Measurements from ENCODE around the gene NFIA. TPM values are rescaled to one million over a fixed set of nuclear protein-coding genes. Genes with fewer than 3 reads are reported as not detected.

Gene NFIA
- total RNA-seq, 8 experiments from 2014 or later = 1.0 to 57.6 (median 9.2) TPM

- Histone ChIP-seq H3K27ac (peak overlapping the region in 1 of 2 donors; percentile 28), H3K4me1 (replicated peaks in 1 of 2) (peaks cover 23 to 27% of the 10 kb centered on the region in 2 donors), H3K4me3 (peak overlapping the region in 2 of 5 donors; percentile 18 to 77)
- in situ Hi-C loops (cut with MboI; ENCODE audit: low pct_unique_long_range_greater_than_20kb in 2 of 9, low sequenced_read_pairs in 9 of 9, unreplicated experiment in 9 of 9) = loop anchor here in 1 of 9 experiments (25.0 kb wide), 1 partner anchor 357 kb away; no protein-coding TSS in a partner anchor
- WGBS, 10 experiments = 0 to 27% (median 14%) methylated on average over 1 to 7 of the region's 7 CpGs
- no peak for ATAC-seq (replicated peaks in 6 of 8)
Measured at GRCh38 chr1:61080413-61081143, 1.8 kb upstream of the NFIA start.

DNA sequence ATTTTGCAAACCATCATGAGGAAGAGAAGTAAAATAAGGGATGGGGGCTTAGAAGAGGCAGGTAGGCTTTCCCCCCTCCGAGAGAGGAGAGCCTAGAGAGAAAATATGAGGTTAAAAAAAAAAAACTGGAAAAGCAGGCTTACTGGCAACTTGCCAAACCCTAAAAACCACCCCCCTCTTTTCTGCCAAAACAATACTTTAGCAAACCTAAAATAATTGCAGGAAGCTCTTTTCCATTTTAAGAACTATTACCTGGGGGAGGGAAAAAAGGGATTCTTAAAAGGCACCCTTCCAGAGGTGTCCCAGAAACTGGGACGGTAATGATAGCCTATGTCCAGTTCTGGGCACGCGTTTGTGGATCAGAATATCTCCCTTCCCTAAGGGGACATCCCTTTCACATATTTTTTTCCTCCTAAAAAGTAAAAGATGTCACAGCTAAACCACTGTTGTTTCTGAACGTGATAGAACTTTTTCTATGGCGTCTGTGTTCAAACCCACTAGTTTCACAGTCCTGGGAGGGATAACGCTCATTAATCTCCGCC lies 1.1 kb upstream of the NFIA start:
- WGBS, 10 experiments = 0 to 21% (median 3%) methylated on average over 1 to 8 of the region's 8 CpGs; no CpG with 5 or more reads in 2 of the 10 experiments
- ATAC-seq (replicated peaks in 6 of 8) = no peak
- Histone ChIP-seq H3K4me1 (replicated peaks in 1 of 2) (peaks cover 20 to 23% of the 10 kb centered on the region in 2 donors), H3K27ac (no peak overlapping the region), H3K4me3 (peak overlapping the region; percentile 56 to 77 (median 62))
- in situ Hi-C loops (cut with MboI; ENCODE audit: low pct_unique_long_range_greater_than_20kb in 2 of 9, low sequenced_read_pairs in 9 of 9, unreplicated experiment in 9 of 9) = loop anchor here in 1 of 9 experiments (25.0 kb wide), 1 partner anchor 356 kb away; no protein-coding TSS in a partner anchor

DNA sequence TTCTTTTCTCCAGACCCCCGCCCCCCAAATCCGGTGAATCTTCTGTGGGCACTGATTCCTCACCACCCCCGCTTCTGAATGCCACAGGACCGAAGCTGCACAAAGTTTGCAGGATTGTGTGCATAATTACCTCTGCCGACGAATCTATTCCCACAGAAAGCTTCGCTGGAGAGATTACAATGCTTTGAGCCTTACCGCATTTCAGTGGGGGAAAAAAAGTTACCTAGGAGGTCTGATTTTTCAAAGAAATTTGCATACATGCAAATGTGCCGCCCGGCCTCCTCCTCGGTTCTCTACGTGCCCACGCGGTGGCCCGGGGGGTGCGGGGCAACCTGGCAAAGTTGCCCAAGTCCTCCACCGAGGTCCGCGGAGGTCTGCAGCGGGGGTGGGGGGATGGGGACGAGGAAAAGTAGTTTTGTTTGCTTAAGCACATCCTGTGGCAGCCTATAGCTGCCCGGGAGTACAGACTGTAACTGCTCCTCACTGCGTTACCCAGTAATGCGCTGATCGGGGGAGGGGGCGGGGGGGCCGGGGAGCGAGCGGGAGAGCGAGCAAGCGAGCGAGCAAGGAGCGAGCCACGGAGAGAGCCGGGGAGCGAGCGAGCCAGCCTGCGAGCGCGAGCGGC lies 563 bp upstream of the NFIA start:
- in situ Hi-C loops (cut with MboI; ENCODE audit: low pct_unique_long_range_greater_than_20kb in 2 of 9, low sequenced_read_pairs in 9 of 9, unreplicated experiment in 9 of 9) = loop anchor here in 1 of 9 experiments (25.0 kb wide), 1 partner anchor 356 kb away; no protein-coding TSS in a partner anchor
- Histone ChIP-seq H3K4me1 (replicated peaks in 1 of 2) (peaks cover 20 to 22% of the 10 kb centered on the region in 2 donors), H3K27ac (peak overlapping the region in 1 of 2 donors; percentile 10), H3K4me3 (peak overlapping the region; percentile 56 to 77 (median 62))
- ATAC-seq (replicated peaks in 6 of 8) = peak in 7 of 8 experiments; percentile 2 to 45 (median 31)
- WGBS, 10 experiments = 0 to 13% (median 3%) methylated on average over 3 to 7 of the region's 41 CpGs; no CpG with 5 or more reads in 5 of the 10 experiments

GRCh38 chr1:61083013-61083806 lies 849 bp downstream of the NFIA start:
- peak overlapping the region; percentile 56 to 77 (median 62) for H3K4me3 ChIP-seq
- peaks cover 20% of the 10 kb centered on the region in 2 donors for H3K4me1 ChIP-seq (replicated peaks in 1 of 2)
- peak; percentile 11 to 45 (median 30) for ATAC-seq (replicated peaks in 6 of 8)
- in situ Hi-C loops (cut with MboI; ENCODE audit: low pct_unique_long_range_greater_than_20kb in 2 of 9, low sequenced_read_pairs in 9 of 9, unreplicated experiment in 9 of 9) = loop anchor here in 1 of 9 experiments (25.0 kb wide), 1 partner anchor 354 kb away; no protein-coding TSS in a partner anchor
- 0 to 2% (median 1%) methylated on average over 9 to 49 of the region's 105 CpGs; no CpG with 5 or more reads in 3 of the 10 experiments for WGBS, 10 experiments
- peak overlapping the region in 1 of 2 donors; percentile 62 for H3K27ac ChIP-seq

- in situ Hi-C loops (cut with MboI; ENCODE audit: low pct_unique_long_range_greater_than_20kb in 2 of 9, low sequenced_read_pairs in 9 of 9, unreplicated experiment in 9 of 9) = loop anchor here in 1 of 9 experiments (25.0 kb wide), 1 partner anchor 353 kb away; no protein-coding TSS in a partner anchor
- no peak for ATAC-seq (replicated peaks in 6 of 8)
- Histone ChIP-seq H3K4me1 (replicated peaks in 1 of 2) (peaks cover 13 to 17% of the 10 kb centered on the region in 2 donors), H3K4me3 (peak overlapping the region; percentile 56 to 77 (median 62)), H3K27ac (peak overlapping the region in 1 of 2 donors; percentile 62)
- 0 to 49% (median 27%) methylated on average over 4 to 9 of the region's 17 CpGs for WGBS, 10 experiments
Measured at GRCh38 chr1:61083807-61084440, 1.6 kb downstream of the NFIA start.

- peak overlapping the region in 3 of 5 donors; percentile 56 to 77 (median 62) for H3K4me3 ChIP-seq
- ATAC-seq (replicated peaks in 6 of 8) = no peak
- in situ Hi-C loops (cut with MboI; ENCODE audit: low pct_unique_long_range_greater_than_20kb in 2 of 9, low sequenced_read_pairs in 9 of 9, unreplicated experiment in 9 of 9) = loop anchor here in 1 of 9 experiments (25.0 kb wide), 1 partner anchor 353 kb away; no protein-coding TSS in a partner anchor
- 0 to 92% (median 61%) methylated on average over 2 to 5 of the region's 5 CpGs for WGBS, 10 experiments
- H3K4me1 ChIP-seq (replicated peaks in 1 of 2) = peaks cover 7 to 16% of the 10 kb centered on the region in 2 donors
- H3K27ac ChIP-seq = no peak overlapping the region
Measured at GRCh38 chr1:61084491-61085031, 2.2 kb downstream of the NFIA start.

- in situ Hi-C loops (cut with MboI; ENCODE audit: low pct_unique_long_range_greater_than_20kb in 2 of 9, low sequenced_read_pairs in 9 of 9, unreplicated experiment in 9 of 9) = loop anchor here in 1 of 9 experiments (25.0 kb wide), 1 partner anchor 352 kb away; no protein-coding TSS in a partner anchor
- no peak overlapping the region for H3K27ac ChIP-seq
- no peak for ATAC-seq (replicated peaks in 6 of 8)
- 24 to 91% (median 68%) methylated on average over 2 to 3 of the region's 3 CpGs for WGBS, 10 experiments
- H3K4me3 ChIP-seq = no peak overlapping the region
- peaks cover 4 to 10% of the 10 kb centered on the region in 2 donors for H3K4me1 ChIP-seq (replicated peaks in 1 of 2)
Measured at GRCh38 chr1:61085206-61085982, 3.0 kb downstream of the NFIA start.

DNA sequence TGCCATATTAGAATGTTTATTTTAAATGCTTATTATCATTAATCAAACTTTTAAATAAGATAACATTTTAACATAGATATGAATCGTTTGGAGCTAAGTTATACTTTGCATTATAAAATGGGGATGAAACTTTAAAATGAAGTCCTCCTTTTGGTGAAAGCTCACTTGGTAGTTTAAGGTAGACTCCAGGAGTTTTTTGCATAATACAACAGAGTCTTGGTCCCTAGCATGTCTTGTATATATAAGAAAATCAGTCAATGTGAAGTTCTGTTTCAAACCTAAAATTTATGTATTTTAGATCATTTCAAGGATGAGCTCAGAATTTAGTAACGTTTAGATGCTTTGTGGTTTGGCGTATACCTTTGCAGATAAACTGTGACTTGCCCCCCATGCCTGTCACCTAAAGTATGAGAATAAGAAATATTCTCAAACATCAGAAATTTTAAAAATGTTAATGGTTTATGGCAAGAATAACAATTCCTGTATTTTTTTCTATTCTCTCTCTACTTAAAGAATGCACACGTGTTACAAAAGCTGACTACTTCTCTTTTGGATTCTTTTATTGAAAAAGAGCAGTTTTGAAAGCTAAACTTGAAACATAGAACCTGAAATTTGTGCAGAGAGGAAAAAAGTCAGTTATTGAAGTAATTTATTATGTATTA lies 3.8 kb downstream of the NFIA start:
- WGBS, 10 experiments = 40 to 100% (median 65%) methylated on average over 1 to 4 of the region's 4 CpGs; no CpG with 5 or more reads in 1 of the 10 experiments
- no peak for ATAC-seq (replicated peaks in 6 of 8)
- H3K27ac ChIP-seq = no peak overlapping the region
- no peak overlapping the region for H3K4me3 ChIP-seq
- H3K4me1 ChIP-seq (replicated peaks in 1 of 2) = peaks cover 5% of the 10 kb centered on the region in 2 donors
- in situ Hi-C loops (cut with MboI; ENCODE audit: low pct_unique_long_range_greater_than_20kb in 2 of 9, low sequenced_read_pairs in 9 of 9, unreplicated experiment in 9 of 9) = loop anchor here in 1 of 9 experiments (25.0 kb wide), 1 partner anchor 351 kb away; no protein-coding TSS in a partner anchor

- ATAC-seq (replicated peaks in 6 of 8) = no peak
- in situ Hi-C loops (cut with MboI; ENCODE audit: low pct_unique_long_range_greater_than_20kb in 2 of 9, low sequenced_read_pairs in 9 of 9, unreplicated experiment in 9 of 9) = loop anchor here in 1 of 9 experiments (25.0 kb wide), 1 partner anchor 350 kb away; no protein-coding TSS in a partner anchor
- no peak overlapping the region for H3K27ac ChIP-seq
Measured at GRCh38 chr1:61087571-61087970, 5.2 kb downstream of the NFIA start.

GRCh38 chr1:61088163-61088974 lies 6.0 kb downstream of the NFIA start:
- Histone ChIP-seq H3K27ac (no peak overlapping the region), H3K4me1 (replicated peaks in 1 of 2) (peaks cover 11% of the 10 kb centered on the region in 2 donors), H3K4me3 (no peak overlapping the region)
- in situ Hi-C loops (cut with MboI; ENCODE audit: low pct_unique_long_range_greater_than_20kb in 2 of 9, low sequenced_read_pairs in 9 of 9, unreplicated experiment in 9 of 9) = loop anchor here in 1 of 9 experiments (25.0 kb wide), 1 partner anchor 349 kb away; no protein-coding TSS in a partner anchor
- no peak for ATAC-seq (replicated peaks in 6 of 8)
- WGBS, 10 experiments = 87 to 97% (median 94%) methylated on average over 5 to 25 of the region's 25 CpGs

More at GRCh38 chr1:61087571-61087970, 5.2 kb downstream of the NFIA start:
- no peak overlapping the region for H3K4me3 ChIP-seq
- H3K4me1 ChIP-seq (replicated peaks in 1 of 2) = peaks cover 11% of the 10 kb centered on the region in 2 donors
- 90 to 100% (median 97%) methylated on average over 1 to 3 of the region's 3 CpGs; no CpG with 5 or more reads in 1 of the 10 experiments for WGBS, 10 experiments

Data from motor neuron (in vitro differentiated cells).